ENCODE measurements around the gene APOB. TPM values are rescaled to one million over a fixed set of nuclear protein-coding genes. Genes with fewer than 3 reads are reported as not detected.

Gene APOB
- polyA plus RNA-seq, 1 donor: 0.03 TPM

Other genes starting within 250 kb of the APOB start
- 10.1 TPM for gene LDAH, start 221.0 kb downstream of the APOB start, polyA plus RNA-seq (ENCODE audit: insufficient read length)
- not detected for gene TDRD15, start 79.9 kb upstream of the APOB start, polyA plus RNA-seq (ENCODE audit: insufficient read length)

All from forelimb muscle (tissue), 1 donor.